Measurements from ENCODE around the gene MAPK6.
"Not testable (repeated sequence)": the region's sequence is repeated elsewhere in the genome, so short reads cannot be mapped to it uniquely, and the experiment has no call there.

The MAPK6 gene

DNA sequence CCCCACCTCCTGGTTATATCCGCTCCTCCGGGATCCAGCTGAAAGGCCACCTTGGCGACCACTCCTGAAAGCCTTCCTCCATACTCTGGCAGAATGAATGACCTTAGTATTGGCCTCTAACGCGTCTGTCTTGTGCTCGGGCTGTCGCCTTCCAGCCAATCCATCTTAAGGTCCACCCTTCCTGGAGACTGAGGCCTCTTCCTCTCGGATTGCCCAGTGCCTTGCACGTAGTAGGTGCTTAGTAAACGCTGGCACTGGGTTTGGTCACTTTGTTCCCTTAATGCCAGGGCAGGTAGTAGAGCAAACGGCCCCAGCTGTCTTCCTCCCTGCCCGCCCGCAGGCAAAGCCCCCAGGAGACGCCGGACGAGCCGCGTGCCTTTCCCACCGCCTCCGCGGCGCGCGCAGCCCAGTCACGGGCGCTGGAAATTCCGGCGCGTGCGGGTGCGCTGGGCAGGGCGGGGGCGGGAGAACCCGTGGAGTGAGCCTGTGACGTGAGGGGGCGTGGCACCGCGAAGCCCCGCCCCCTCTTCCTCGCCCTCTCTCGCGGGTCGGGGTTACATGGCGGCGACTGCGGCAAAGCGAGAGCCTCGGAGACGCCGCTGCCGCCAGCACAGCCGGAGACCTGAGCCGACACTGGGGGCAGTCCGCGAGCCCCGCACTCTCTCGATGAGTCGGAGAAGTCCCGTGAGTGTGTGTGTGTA, at the start of gene MAPK6:
MAPK6 (plus strand) TSS at position 527 of the 701 bp plus-strand sequence. CDS start 27,242 bp downstream, outside the sequence.
- peak; percentile 79 to 89 for DNase-seq (ENCODE audit: low read depth in 2 of 2, low spot score in 1 of 2)

DNA sequence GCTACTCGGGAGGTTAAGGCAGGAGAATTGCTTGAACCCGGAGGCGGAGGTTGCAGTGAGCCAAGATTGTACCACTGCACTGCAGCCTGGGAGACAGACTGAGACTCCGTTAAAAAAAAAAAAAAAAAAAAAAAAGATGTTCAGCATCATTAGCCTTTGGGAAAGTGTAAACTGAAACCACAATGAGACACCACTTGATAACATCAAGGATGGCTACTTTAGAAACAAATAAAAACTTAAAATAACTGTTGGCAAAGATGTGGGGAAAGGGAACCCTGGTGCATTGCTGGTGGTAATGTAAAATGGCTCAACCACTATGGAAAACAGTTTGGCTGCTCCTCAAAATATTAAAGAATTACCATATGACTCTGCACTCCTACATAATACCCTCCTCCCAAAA, 49.3 kb upstream of the MAPK6 start:
- DNase-seq (ENCODE audit: low read depth in 2 of 2, low spot score in 1 of 2) = no peak

DNA sequence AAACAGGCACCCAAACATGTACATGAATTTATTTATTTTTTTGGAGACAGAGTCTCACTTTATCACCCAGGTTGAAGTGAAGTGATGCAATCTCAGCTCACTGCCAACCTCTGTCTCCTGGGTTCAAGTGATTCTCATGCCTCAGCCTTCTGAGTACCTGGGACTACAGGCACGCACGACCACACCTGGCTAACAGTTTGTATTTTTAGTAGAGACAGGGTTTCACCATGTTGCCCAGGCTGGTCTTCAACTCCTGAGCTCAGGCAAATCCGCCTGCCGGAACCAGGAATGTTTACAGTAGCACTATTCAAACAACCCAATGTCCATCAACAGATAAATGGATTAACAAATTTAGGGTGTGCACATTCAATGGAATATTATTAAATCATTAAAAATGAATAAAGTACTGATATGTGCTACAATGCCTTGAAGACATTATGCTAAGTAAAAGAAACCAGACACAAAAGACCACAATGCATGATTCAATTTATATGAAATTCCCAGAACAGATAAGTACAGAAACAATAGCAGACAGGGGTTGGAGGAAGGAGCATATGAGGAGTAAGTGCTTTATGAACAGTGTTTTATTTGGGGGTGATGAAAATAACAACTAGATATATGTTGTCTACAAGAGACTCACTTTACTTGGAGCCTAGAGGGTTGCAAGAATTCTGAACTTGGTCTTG, 48.7 kb upstream of the MAPK6 start:
- DNase-seq (ENCODE audit: low read depth in 2 of 2, low spot score in 1 of 2) = no peak

DNA sequence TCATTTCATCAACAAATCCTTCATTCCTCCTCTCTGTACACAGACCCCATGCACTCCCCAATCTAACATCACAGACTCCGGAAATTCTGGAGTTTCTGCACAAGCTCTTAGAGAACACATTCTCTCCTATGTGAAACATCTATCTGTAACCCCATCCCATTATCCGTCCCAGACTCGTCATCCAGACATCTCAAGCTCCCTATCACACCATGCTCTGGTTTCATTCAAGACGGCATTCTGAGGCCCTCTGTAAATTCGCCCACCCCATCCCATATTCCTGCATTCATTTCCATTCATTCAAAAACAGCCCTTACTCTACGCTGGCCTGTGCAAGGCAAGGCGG, 48.0 kb upstream of the MAPK6 start:
- no peak for DNase-seq (ENCODE audit: low read depth in 2 of 2, low spot score in 1 of 2)

DNA sequence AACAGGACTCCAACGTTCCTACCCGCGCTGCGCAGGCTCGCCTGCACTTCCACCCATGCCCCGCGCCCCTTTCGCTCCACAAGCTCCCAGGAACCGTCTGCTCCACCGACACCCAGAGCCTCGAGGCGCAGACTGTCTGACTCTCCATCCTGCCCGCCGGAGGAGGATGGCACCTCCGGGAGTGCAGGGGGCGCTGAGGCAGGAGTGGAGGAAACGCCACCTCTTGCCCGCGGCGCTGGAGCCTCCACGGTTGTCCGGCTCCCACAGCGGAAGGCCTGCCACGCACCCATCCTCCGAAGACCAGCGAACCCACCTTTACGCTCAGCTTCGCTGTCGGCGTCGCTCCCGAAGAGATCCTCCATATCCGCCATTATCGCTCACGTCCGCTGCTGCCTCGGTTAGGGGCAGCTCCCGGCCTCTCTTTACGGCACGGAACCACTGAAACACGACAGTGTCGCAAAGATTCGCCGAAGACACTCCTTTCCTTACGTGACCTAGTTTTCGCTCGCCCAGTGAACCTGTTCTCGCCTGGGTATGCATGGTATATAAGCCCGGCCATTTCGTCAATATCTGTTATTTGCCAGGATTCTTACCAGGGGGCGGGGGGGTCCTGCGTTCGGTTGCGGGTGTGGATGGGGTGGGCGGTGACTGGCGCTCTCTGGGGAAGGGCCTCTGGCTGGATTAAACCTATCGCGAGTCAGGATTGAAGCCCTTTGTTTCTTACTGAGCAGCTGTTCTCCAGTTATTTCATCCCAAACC, 47.5 kb upstream of the MAPK6 start, which contains the start of gene LEO1:
LEO1 (minus strand) TSS at position 404 of the 759 bp plus-strand sequence; CDS start at position 371, 33 bp downstream.
- peak; percentile 73 to 74 for DNase-seq (ENCODE audit: low read depth in 2 of 2, low spot score in 1 of 2)

DNA sequence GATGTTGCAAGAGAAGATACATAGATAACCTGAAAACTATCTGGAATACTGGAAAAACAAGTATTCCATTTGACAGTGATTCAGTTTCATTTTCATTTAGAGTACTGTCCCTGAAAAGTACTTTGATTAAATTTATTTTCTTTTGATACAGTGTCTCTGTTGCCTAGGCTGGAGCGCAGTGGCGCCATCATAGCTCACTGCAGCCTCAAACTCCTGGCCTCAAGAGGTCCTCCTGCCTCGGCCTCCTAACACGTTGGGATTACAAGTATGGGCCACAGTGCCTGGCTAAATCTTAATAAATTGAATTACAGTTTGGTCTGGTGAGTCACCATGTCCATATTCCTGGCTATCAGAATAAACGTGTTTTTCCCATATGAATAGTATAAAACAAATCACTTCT, 45.8 kb upstream of the MAPK6 start:
- DNase-seq (ENCODE audit: low read depth in 2 of 2, low spot score in 1 of 2) = no peak

DNA sequence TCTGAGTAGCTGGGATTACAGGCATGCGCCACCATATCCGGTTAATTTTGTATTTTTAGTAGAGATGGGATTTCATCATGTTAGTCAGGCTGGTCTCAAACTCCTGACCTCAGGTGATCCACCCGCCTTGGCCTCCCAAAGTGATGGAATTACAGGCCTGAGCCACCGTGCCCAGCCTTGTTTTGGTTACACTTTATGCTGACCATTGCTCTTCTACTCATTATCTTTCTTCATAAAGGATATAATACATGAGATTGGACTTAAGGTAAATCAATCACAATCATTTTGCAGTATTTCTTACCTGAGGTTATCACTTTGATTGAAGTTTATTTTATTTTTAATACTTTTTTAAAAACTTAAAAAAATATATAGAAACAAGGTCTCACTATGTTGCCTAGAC, 45.2 kb upstream of the MAPK6 start:
- DNase-seq (ENCODE audit: low read depth in 2 of 2, low spot score in 1 of 2) = no peak

DNA sequence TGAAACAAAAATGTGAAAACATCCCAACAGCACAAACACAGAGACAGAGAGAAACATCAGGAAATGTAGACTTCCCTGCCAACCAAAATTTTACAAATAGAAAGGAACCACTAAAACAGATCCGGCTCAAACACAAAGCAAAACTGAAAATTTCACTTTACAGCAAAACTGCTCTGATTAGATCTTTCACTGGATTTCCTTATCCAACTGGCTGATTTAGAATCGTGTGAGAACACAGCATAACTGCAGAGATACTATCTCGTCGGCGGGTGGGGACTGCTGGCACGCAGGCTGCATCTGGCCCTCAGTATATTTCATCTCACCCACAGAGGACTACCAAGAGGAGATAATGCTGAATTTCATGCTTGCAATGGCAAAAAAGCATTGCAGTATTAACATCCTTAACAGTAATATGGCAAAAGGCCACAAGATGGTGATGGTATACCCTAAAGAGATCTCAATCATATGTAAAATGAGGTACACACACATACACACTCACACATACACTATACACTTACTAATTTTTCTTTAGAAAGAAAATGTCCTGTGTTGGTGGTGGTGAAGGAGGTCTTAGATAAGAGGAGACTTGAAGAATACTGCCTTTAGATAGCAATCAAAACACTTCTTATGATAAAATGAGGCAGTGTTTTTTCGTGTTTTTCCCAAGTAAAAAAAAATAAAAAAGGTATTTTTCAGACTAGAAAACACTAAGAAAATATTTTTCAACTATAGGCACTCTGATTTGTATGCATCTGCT, 36.8 kb upstream of the MAPK6 start:
- no peak for DNase-seq (ENCODE audit: low read depth in 2 of 2, low spot score in 1 of 2)

DNA sequence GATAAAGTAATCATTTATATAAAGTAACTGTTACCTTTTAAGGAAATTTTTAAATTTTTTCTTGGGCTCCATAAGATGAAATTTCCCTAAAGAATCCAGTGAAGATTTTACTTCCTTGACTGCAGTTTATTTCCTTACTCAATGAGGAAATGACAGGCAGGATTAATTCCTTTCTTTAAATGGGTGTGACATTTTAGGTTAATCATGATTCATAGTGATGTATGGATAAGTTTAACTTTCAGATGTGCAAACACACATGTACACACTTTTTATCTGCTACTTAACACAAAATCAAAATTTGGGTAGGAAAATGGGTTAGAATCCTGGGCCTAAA, 36.3 kb upstream of the MAPK6 start:
- DNase-seq (ENCODE audit: low read depth in 2 of 2, low spot score in 1 of 2) = no peak

DNA sequence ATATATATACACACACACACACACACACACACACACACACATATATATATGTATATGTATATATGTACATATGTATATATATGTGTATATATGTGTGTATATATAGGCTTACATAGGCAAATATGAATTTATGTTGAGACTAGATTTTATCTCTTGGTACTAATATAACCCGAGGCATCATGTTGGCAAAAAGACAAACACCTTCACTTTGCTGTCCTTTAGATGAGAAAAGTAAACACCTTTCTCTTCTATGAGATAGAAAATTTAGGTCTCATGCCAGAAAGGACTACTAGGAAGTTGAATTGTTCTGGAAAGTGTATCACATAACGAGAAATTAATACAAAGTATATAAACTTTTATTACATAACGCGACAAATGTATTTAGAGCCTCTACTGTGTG, 27.9 kb upstream of the MAPK6 start:
- no peak for DNase-seq (ENCODE audit: low read depth in 2 of 2, low spot score in 1 of 2)

DNA sequence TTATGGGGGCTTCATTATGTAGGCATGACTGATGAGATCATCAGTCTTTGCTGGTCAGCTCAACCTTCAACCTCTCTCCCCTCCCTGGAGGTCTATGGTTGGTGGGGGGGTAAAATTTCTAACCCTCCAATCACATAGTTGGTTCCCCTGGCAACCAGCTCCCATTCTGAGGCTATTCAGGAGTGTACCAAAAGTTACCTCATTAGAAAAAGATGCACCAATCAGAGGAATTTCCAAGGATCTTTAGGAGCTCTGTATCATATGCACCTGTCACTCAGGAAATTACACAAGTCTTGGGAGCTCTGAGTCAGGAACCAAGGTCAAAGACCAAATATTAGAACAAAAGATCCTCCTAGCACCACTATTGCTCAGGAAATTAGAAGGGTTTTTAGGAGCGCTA, 26.1 kb upstream of the MAPK6 start:
- no peak for DNase-seq (ENCODE audit: low read depth in 2 of 2, low spot score in 1 of 2)

DNA sequence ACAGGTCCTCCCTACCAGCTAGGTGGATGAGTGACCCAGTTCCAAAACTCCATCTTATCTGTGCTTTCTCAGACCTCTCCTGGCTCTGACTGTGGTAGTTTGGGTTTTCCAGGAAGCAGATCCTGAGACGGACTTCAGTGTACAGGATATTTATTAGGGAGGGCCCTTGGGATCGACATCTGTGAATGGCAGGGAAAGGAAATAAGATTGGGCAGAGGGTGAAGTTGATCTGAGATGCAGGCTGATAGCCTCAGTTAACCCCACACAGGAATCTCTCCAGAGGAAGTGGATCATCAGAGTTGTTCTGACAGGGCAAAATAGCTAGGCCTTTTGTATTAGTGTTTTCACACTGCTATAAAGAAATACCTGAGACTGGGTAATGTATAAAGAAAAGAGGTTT, 16.7 kb upstream of the MAPK6 start:
- no peak for DNase-seq (ENCODE audit: low read depth in 2 of 2, low spot score in 1 of 2)

DNA sequence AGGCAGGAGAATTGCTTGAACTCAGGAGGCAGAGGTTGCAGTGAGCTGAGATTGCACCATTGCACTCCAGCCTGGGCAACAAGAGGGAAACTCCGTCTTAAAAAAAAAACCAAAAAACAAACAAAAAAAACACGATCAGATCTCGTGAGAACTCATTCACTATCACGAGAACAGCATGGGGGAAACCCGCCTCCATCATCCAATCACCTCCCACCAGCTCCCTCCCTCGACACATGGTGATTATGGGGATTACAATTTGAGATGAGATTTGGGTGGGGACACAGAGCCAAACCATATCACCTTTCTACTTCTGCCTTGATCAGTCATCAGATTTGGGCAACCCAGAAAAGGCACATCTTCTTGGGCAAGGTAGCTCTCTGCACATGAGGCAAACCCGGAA, 15.9 kb upstream of the MAPK6 start:
- DNase-seq (ENCODE audit: low read depth in 2 of 2, low spot score in 1 of 2) = not testable (repeated sequence)

DNA sequence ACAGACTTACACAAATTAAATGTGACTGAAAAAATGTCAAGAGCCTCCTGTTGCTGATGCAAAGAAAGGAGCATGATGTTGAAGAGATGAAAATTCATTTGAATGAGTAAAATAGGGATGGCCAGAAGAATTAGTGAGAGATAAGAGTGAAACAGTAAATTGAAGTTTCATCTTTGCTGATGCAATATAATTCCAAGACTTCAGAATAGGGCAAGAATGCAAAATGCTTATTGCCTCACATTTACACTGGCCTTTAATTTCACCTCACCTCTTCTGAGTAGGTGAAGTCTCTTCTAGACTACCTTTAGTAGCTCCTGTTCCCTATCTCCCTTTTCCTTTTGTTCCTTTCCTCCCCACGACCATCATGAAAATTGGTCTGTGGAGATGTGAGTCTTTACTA, 15.3 kb upstream of the MAPK6 start:
- no peak for DNase-seq (ENCODE audit: low read depth in 2 of 2, low spot score in 1 of 2)

DNA sequence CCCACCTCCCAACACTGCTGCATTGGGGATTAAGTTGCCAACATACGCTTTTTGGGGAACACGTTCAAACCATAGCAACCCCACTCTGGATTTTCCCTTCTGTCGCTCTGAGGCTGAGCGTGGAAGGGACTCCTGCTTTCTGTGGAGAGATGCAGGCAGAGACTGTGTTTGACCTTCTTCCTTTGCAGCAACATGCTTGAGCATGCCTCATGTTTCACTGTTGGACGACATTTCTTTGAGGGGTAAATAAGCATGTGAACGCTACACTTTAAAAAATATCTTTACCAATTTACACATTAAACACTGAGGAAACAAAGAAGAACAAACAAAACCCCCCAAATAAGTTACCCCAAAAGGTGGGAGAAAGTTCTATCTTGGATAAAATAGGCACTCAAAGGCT, 14.2 kb upstream of the MAPK6 start:
- no peak for DNase-seq (ENCODE audit: low read depth in 2 of 2, low spot score in 1 of 2)

DNA sequence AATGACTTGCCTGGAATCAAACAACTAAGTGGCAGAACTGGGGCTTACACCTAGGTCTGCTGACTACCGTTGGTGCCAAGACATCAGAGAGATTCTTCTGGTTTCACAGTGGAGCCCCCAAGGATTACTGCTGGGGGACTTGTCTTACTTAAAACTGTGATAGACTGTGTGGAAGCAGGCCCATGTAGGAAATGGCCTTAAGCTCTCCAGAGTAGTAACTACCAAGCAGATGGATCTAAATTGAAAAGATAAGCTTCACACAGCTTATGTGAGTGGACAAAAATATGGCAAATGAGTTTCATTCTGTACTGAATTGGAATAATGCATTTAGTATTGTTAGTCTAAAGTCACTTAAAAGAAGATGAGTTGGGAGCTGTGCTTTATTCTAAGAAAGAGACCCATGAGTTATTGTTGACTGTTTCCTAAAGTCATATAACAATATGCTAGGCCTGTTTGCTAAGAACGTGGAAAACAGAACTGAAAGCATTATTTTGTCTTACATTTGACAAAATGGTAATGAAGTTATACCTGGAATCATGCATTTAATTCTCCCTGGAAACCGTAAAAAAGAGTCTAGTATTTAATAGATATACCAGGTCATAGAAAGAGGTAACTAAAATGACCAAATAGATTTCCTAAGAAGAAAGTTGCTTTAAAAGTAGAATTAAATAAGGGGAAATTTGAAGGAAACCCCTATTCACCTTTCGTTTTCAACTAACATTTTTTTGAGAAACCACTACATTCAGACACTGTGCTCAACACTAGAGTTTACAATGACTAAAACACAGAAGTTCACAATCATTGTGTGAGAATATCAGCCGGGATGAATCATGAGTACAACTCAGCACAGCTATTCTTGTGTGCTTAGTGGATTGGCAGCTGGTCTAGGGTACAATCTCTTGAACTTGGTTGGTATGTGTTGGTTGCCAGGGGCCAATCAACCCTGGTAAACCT, 13.0 kb upstream of the MAPK6 start:
- no peak for DNase-seq (ENCODE audit: low read depth in 2 of 2, low spot score in 1 of 2)

DNA sequence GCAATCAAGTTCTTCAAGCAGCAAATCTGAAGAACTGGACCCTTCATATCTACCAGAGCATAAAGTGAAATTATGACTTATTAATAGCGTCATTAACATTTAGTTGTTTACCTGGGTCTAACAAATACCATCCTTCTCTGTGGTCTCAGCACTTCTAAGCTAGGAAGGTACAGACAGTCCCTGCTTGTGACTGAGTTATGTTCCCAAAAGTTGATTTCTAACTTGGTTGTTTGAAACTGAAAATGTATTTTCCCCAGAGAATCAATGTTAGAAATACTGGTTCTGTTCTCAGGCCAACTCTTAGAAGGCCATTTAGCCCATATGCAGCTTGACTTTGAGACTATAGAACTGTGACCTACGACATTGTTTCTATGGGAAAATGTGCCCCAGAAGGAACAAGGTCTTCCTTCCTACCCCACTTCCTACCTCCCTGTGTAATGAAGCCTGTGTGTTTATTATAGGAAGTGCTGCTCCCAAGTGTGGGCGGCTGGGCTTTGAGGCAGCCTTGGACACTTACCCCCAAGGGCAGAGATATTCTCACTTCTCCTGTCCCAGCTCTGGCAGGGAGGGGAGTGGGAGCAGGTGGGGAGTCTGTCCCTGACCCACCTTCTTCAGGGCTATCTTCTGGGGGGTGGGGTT, 12.2 kb upstream of the MAPK6 start:
- no peak for DNase-seq (ENCODE audit: low read depth in 2 of 2, low spot score in 1 of 2)

DNA sequence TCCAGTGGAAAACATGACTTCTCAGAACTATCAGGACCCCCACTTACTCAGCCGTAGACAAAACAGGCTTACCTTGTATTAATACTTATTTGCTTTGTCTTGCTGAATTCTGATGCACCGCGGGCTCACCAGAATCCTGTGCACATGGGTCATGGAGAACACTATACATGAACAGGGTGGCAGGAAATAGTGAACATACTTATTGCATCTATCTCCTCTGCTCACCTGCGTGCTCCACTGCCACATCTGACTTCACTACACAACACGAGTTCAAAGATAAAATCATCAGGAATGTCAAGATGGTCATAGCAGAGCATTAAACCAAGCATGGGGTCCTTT, 10.7 kb upstream of the MAPK6 start:
- DNase-seq (ENCODE audit: low read depth in 2 of 2, low spot score in 1 of 2) = no peak

DNA sequence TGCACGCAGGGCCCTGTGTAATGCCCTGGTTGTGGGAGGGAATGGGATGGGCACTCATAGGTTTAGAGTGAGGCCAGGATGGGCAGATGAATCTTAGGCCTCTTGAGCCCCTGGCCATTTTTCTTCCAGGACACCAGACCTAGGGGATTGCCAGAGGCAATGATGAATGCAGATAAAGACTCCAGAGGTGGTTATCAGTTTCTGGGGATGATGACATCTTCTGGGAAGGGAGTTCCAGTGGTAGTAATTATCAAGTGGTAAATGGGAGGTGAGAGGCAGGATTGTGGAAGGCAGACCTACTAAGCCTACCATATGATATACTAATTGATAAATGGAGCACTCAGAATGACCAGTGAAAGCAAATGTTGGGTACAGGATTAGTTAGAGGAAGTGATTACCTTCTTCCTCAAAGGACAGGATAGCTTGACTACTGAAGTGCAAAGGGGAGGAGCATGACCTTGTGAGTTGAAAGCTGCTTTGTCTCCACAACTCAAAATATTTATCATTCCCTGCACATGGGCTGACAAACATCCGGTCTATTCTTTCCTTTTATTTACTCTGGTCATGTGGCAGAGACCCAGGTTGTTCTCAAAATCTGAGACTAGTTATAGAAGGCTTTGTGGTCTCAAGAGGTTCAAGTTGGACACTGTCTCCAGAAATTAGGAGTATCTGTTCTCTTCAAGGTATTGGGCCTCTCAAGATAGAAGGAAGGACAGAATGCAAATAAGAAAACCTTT, 10.2 kb upstream of the MAPK6 start:
- no peak for DNase-seq (ENCODE audit: low read depth in 2 of 2, low spot score in 1 of 2)

Data from stimulated activated CD8-positive, alpha-beta memory T cell treated with anti-CD3 and anti-CD28 coated beads, Interleukin-4, amount 100 ng/mL, for 1 hour (primary cell).